GM18909 (cell line): ENCODE measurements around the gene PROS1.
"Not testable (repeated sequence)": the region's sequence is repeated elsewhere in the genome, so short reads cannot be mapped to it uniquely, and the experiment has no call there.

ENCODE experiments used
- ATAC-seq: cut with Tn5 transposase; IDR thresholded peaks from one replicate; pipeline ENCODE4 v1.9.1; 2021; ENCODE audit warnings: mild to moderate bottlenecking; ENCODE audit not compliant: unreplicated experiment, poor library complexity

PROS1 gene

GRCh38 chr3:93979850-93980676 lies 6.4 kb upstream of the PROS1 start, which contains the start of gene ARL13B:
TSS of gene ARL13B (plus strand) at chr3:93980155. CDS start at chr3:93980424, 269 bp downstream.
- ATAC-seq = peak; percentile 100

- no peak for ATAC-seq
These were observed 3.7 kb downstream of the PROS1 start for GRCh38 chr3:93969997-93970396.

GRCh38 chr3:93969443-93969842 lies 4.3 kb downstream of the PROS1 start:
- ATAC-seq = no peak

- not testable (repeated sequence) for ATAC-seq
These were observed 8.6 kb downstream of the PROS1 start for GRCh38 chr3:93965106-93965505.

- no peak for ATAC-seq
These were observed 10.9 kb downstream of the PROS1 start for GRCh38 chr3:93962798-93963197.

GRCh38 chr3:93961489-93961888 lies 12.2 kb downstream of the PROS1 start:
- no peak for ATAC-seq

- no peak for ATAC-seq
These were observed 12.7 kb downstream of the PROS1 start for GRCh38 chr3:93961026-93961425.

- ATAC-seq = not testable (repeated sequence)
These were observed 23.7 kb downstream of the PROS1 start for GRCh38 chr3:93949958-93950357.

GRCh38 chr3:93937485-93937884 lies 36.2 kb downstream of the PROS1 start:
- not testable (repeated sequence) for ATAC-seq

GRCh38 chr3:93936549-93936948 lies 37.1 kb downstream of the PROS1 start:
- no peak for ATAC-seq

GRCh38 chr3:93934366-93935046 lies 39.2 kb downstream of the PROS1 start:
- no peak for ATAC-seq

- ATAC-seq = no peak
These were observed 42.0 kb downstream of the PROS1 start for GRCh38 chr3:93931597-93932229.

- ATAC-seq = no peak
These were observed 43.7 kb downstream of the PROS1 start for GRCh38 chr3:93930041-93930440.

GRCh38 chr3:93926789-93927188 lies 46.9 kb downstream of the PROS1 start:
- ATAC-seq = no peak

GRCh38 chr3:93924491-93924890 lies 49.2 kb downstream of the PROS1 start:
- no peak for ATAC-seq

GRCh38 chr3:93923006-93923405 lies 50.7 kb downstream of the PROS1 start:
- no peak for ATAC-seq

- ATAC-seq = not testable (repeated sequence)
These were observed 56.1 kb downstream of the PROS1 start for GRCh38 chr3:93917546-93918029.

GRCh38 chr3:93913623-93914022 lies 60.1 kb downstream of the PROS1 start:
- ATAC-seq = not testable (repeated sequence)

GRCh38 chr3:93911206-93911605 lies 62.5 kb downstream of the PROS1 start:
- ATAC-seq = no peak

- ATAC-seq = no peak
These were observed 63.6 kb downstream of the PROS1 start for GRCh38 chr3:93910097-93910496.

- ATAC-seq = no peak
These were observed 66.6 kb downstream of the PROS1 start for GRCh38 chr3:93907132-93907531.
